ENCODE results near the gene ZMIZ1.

DNA sequence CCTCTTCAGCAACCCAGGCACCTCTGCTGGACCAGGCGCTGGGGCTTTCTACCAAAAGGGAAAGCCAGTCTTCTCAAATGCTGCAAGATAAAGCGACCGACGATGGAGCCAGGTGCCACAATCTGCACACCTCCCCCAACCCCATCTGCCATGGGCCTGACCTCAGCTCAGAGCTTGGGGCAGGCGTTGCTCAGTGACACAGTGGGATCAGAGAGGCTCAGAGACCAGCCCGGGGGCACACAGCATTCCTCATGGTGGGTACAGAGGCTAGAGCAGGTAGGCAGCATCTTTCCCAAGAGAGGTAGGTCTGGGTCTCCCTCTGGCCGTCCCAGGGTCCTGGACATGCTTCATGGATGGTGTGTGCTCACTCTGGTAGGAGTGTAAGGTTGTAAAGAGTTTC lies 56.3 kb downstream of the ZMIZ1 start:
- TF ChIP-seq, protein P1, sequence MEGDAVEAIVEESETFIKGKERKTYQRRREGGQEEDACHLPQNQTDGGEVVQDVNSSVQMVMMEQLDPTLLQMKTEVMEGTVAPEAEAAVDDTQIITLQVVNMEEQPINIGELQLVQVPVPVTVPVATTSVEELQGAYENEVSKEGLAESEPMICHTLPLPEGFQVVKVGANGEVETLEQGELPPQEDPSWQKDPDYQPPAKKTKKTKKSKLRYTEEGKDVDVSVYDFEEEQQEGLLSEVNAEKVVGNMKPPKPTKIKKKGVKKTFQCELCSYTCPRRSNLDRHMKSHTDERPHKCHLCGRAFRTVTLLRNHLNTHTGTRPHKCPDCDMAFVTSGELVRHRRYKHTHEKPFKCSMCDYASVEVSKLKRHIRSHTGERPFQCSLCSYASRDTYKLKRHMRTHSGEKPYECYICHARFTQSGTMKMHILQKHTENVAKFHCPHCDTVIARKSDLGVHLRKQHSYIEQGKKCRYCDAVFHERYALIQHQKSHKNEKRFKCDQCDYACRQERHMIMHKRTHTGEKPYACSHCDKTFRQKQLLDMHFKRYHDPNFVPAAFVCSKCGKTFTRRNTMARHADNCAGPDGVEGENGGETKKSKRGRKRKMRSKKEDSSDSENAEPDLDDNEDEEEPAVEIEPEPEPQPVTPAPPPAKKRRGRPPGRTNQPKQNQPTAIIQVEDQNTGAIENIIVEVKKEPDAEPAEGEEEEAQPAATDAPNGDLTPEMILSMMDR (IDR thresholded peaks at IDR 0.05 in 4 of 5, conservative IDR thresholded peaks at IDR 0.05 in 1 of 5) = no peak
- TF ChIP-seq POLR2A (IDR thresholded peaks at IDR 0.05) = no peak

All from gastrocnemius medialis (tissue), 4 donors.